Liver (tissue), 9 donors: Measurements from ENCODE around the gene NDUFA13. TPM values are rescaled to one million over a fixed set of nuclear protein-coding genes. Genes with fewer than 3 reads are reported as not detected.

Experiments
- DNase-seq: peaks from one replicate; pipeline ENCODE4 v3.0.0-alpha.2; 2017; ENCODE audit warnings: low spot score
- H3K27ac ChIP-seq, 2 donors: one replicate each; pipeline ENCODE4 v1.7.0; 2013; ENCODE audit warnings: inconsistent platforms in 2 of 2, low read length in 2 of 2, control low read depth in 1 of 2, low read depth in 1 of 2, mild to moderate bottlenecking in 1 of 2
- H3K27me3 ChIP-seq, 4 donors: one replicate each; pipeline versions ENCODE4 v1.6.1 to v1.7.0; 2013; ENCODE audit warnings: low read length in 3 of 4, inconsistent platforms in 1 of 4, mild to moderate bottlenecking in 1 of 4, moderate library complexity in 1 of 4; ENCODE audit not compliant: control insufficient read depth in 4 of 4, insufficient read depth in 4 of 4
- H3K36me3 ChIP-seq, 4 donors: one replicate each; pipeline versions ENCODE4 v1.6.1 to v1.7.0; 2013; ENCODE audit warnings: low read length in 3 of 4, mild to moderate bottlenecking in 3 of 4, low read depth in 1 of 4, moderate library complexity in 1 of 4; ENCODE audit not compliant: control insufficient read depth in 4 of 4, insufficient read depth in 3 of 4
- H3K4me1 ChIP-seq, 4 donors: one replicate each; pipeline versions ENCODE4 v1.6.1 to v1.7.0; 2013; ENCODE audit warnings: low read length in 3 of 4, mild to moderate bottlenecking in 3 of 4, moderate library complexity in 1 of 4; ENCODE audit not compliant: control insufficient read depth in 4 of 4, insufficient read depth in 4 of 4
- H3K4me3 ChIP-seq, 3 donors: one replicate each; pipeline versions ENCODE4 v1.6.1 to v1.7.0; 2013; ENCODE audit warnings: low read length in 3 of 3, control low read depth in 1 of 3, low read depth in 1 of 3, mild to moderate bottlenecking in 1 of 3
- H3K9ac ChIP-seq, 2 donors: one replicate each; pipeline ENCODE4 v1.7.0; 2013; ENCODE audit warnings: low read length in 2 of 2, mild to moderate bottlenecking in 2 of 2, moderate library complexity in 2 of 2, control low read depth in 1 of 2, low read depth in 1 of 2
- H3K9me3 ChIP-seq, 4 donors: one replicate each; pipeline versions ENCODE4 v1.6.1 to v1.7.0; 2013; ENCODE audit warnings: low read length in 3 of 4; ENCODE audit not compliant: control insufficient read depth in 4 of 4
- EGR1 ChIP-seq, 2 donors: IDR thresholded peaks; 2 replicates each; pipeline ENCODE4 v1.6.1; 2016 to 2018; ENCODE audit warnings: antibody characterized with exemption in 2 of 2, low read depth in 2 of 2
- FOXA1 ChIP-seq: IDR thresholded peaks from 2 replicates; pipeline ENCODE4 v1.6.1; 2016; ENCODE audit warnings: antibody characterized with exemption
- FOXA2 ChIP-seq: IDR thresholded peaks from 2 replicates; pipeline ENCODE4 v1.6.1; 2016; ENCODE audit warnings: antibody characterized with exemption
- GABPA ChIP-seq, 2 donors: IDR thresholded peaks in 1 of 2; conservative IDR thresholded peaks in 1 of 2; 2 replicates each; pipeline ENCODE4 v1.6.1; 2016; ENCODE audit warnings: antibody characterized with exemption in 2 of 2, mild to moderate bottlenecking in 1 of 2, moderate library complexity in 1 of 2
- HNF4A ChIP-seq, 2 donors: conservative IDR thresholded peaks; 2 replicates each; pipeline ENCODE4 v1.6.1; 2016; ENCODE audit warnings: antibody characterized with exemption in 2 of 2, mild to moderate bottlenecking in 2 of 2
- HNF4G ChIP-seq: IDR thresholded peaks from 2 replicates; pipeline ENCODE4 v1.6.1; 2016; ENCODE audit warnings: antibody characterized with exemption
- JUND ChIP-seq, 2 donors: IDR thresholded peaks; 2 replicates each; pipeline ENCODE4 v1.6.1; 2016; ENCODE audit warnings: antibody characterized with exemption in 2 of 2
- NR2F2 ChIP-seq: IDR thresholded peaks from 2 replicates; pipeline ENCODE4 v1.6.1; 2016; ENCODE audit warnings: antibody characterized with exemption
- RAD21 ChIP-seq, 2 donors: IDR thresholded peaks; 2 replicates each; pipeline ENCODE4 v1.6.1; 2016; ENCODE audit warnings: antibody characterized with exemption in 2 of 2, mild to moderate bottlenecking in 2 of 2
- RXRA ChIP-seq, 2 donors: IDR thresholded peaks; 2 replicates each; pipeline ENCODE4 v1.6.1; 2017 to 2018; ENCODE audit warnings: antibody characterized with exemption in 2 of 2, mild to moderate bottlenecking in 1 of 2
- SP1 ChIP-seq: IDR thresholded peaks from 2 replicates; pipeline ENCODE4 v1.6.1; 2018; ENCODE audit warnings: antibody characterized with exemption, mild to moderate bottlenecking
- TAF1 ChIP-seq: conservative IDR thresholded peaks from 2 replicates; pipeline ENCODE4 v1.6.1; 2016; ENCODE audit warnings: antibody characterized with exemption, mild to moderate bottlenecking
- YY1 ChIP-seq: IDR thresholded peaks from 2 replicates; pipeline ENCODE4 v1.6.1; 2016; ENCODE audit warnings: antibody characterized with exemption, mild to moderate bottlenecking
- ZBTB33 ChIP-seq: IDR thresholded peaks from 2 replicates; pipeline ENCODE4 v1.6.1; 2016; ENCODE audit warnings: antibody characterized with exemption
- WGBS: extraction: QIAGEN DNeasy Blood & Tissue Kit; methylation state at CpG from one replicate; pipeline ENCODE4 v1.1.7; 2013; 5-methylcytosine and 5-hydroxymethylcytosine counted together
- polyA plus RNA-seq, 2 donors: library from polyadenylated mRNA; stranded (reverse) in 1 of 2; unstranded in 1 of 2; fragments of 200-250 nt in 1 of 2; fragments of >200 nt in 1 of 2; fragmentation: Nextera tagmentation in 1 of 2; extraction: Ambion mirVana in 1 of 2; gene quantifications; one replicate each; pipeline versions ENCODE4 v1.2.1 to v1.2.3, GENCODE V29; 2013 to 2015
- total RNA-seq, 2 donors: library from RNA; depleted of rRNA; stranded (reverse); fragments of >200 nt; gene quantifications; one replicate each; pipeline ENCODE4 v1.2.3, GENCODE V29; 2014
- TF ChIP-seq, protein P1 (sequence below): fragments of 150-350 bp; IDR thresholded peaks from 2 replicates; pipeline ENCODE4 v1.5.1; 2017; ENCODE audit warnings: improper control_type of control experiment, low read depth, low read length; ENCODE audit not compliant: missing input control
- TF ChIP-seq, protein P2 (sequence below): IDR thresholded peaks from 2 replicates; pipeline ENCODE4 v1.6.1; 2016; ENCODE audit warnings: antibody characterized with exemption
- donor health status: healthy.
- donor health status: healthy.
- donor health status: healthy.
- donor health status: healthy.
- donor health status: healthy.

The NDUFA13 gene
- total and polyA plus RNA-seq, 4 donors, result 45.3 to 239 (median 130) TPM

DNA sequence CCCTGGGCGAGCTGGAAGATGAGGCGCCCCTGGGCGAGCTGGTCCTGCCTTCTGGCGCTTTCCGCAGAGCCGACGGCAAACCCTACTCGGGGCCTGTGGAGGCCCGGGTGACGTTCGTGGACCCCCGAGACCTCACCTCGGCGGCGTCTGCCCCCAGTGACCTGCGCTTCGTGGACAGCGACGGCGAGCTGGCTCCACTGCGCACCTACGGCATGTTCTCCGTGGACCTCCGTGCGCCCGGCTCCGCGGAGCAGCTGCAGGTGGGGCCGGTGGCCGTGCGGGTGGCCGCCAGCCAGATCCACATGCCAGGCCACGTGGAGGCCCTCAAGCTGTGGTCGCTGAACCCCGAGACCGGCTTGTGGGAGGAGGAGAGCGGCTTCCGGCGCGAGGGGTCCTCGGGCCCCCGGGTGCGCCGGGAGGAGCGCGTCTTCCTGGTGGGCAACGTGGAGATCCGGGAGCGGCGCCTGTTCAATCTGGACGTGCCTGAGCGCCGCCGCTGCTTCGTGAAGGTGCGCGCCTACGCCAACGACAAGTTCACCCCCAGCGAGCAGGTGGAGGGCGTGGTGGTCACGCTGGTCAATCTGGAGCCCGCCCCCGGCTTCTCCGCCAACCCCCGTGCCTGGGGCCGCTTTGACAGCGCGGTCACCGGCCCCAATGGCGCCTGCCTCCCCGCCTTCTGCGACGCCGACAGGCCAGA, 28.4 kb downstream of the NDUFA13 start (continued):
- TF ChIP-seq, protein P1, sequence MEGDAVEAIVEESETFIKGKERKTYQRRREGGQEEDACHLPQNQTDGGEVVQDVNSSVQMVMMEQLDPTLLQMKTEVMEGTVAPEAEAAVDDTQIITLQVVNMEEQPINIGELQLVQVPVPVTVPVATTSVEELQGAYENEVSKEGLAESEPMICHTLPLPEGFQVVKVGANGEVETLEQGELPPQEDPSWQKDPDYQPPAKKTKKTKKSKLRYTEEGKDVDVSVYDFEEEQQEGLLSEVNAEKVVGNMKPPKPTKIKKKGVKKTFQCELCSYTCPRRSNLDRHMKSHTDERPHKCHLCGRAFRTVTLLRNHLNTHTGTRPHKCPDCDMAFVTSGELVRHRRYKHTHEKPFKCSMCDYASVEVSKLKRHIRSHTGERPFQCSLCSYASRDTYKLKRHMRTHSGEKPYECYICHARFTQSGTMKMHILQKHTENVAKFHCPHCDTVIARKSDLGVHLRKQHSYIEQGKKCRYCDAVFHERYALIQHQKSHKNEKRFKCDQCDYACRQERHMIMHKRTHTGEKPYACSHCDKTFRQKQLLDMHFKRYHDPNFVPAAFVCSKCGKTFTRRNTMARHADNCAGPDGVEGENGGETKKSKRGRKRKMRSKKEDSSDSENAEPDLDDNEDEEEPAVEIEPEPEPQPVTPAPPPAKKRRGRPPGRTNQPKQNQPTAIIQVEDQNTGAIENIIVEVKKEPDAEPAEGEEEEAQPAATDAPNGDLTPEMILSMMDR, result no peak
- TF ChIP-seq FOXA2 (no peak), NR2F2 (no peak), JUND (IDR thresholded peaks at IDR 0.05) (no peak), HNF4G (no peak), YY1 (no peak), HNF4A (conservative IDR thresholded peaks at IDR 0.05) (no peak)

GRCh38 chr19:19544954-19545591, 29.0 kb downstream of the NDUFA13 start:
- peaks cover 0 to 3% (median 0%) of the 10 kb centered on the region in 4 donors for H3K9me3 ChIP-seq
- H3K27ac ChIP-seq, result no peak overlapping the region
- H3K4me1 ChIP-seq, result peaks cover 0 to 9% (median 4%) of the 10 kb centered on the region in 4 donors
- 90% methylated on average over 53 of the region's 53 CpGs for WGBS
- no peak for DNase-seq
- TF ChIP-seq YY1 (no peak), EGR1 (IDR thresholded peaks at IDR 0.05; ENCODE audit: low read depth in 2 of 2) (no peak), FOXA2 (no peak), RXRA (IDR thresholded peaks at IDR 0.05) (no peak), FOXA1 (no peak), GABPA (IDR thresholded peaks at IDR 0.05 in 1 of 2, conservative IDR thresholded peaks at IDR 0.05 in 1 of 2) (no peak), ZBTB33 (no peak), JUND (IDR thresholded peaks at IDR 0.05) (no peak), RAD21 (IDR thresholded peaks at IDR 0.05) (no peak), SP1 (no peak), TAF1 (no peak)
- TF ChIP-seq, protein P1, result no peak
- TF ChIP-seq, protein P2, sequence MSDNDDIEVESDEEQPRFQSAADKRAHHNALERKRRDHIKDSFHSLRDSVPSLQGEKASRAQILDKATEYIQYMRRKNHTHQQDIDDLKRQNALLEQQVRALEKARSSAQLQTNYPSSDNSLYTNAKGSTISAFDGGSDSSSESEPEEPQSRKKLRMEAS, result no peak
- peaks cover 0 to 6% (median 2%) of the 10 kb centered on the region in 4 donors for H3K27me3 ChIP-seq
- H3K9ac ChIP-seq, result no peak overlapping the region
- H3K4me3 ChIP-seq, result no peak overlapping the region
- no peaks in the 10 kb centered on the region for H3K36me3 ChIP-seq
